ENCODE data around the gene PPP1R13L.

DNA sequence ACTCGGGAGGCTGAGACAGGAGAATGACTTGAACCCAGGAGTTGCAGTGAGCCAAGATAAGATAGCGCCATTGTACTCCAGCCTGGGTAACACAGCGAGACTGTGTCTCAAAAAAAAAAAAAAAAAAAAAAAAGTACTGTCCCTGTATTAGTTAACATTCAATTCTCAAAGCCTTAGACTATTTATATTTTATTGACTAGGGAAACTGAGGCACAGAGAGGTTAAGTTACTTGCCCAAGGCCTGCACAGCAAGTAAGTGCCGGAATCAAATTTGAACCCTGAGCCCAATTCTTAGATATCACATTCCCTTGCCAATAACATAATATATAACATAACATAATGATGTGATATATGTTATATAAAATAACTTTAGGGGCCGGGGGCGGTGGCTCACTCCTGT, 65.2 kb downstream of the PPP1R13L start:
- no peak for TF ChIP-seq CTCF (IDR thresholded peaks at IDR 0.05; ENCODE audit: low read depth, low read length, missing input control)
- no peak for TF ChIP-seq EGR1 (IDR thresholded peaks at IDR 0.05; ENCODE audit: low read depth in 2 of 2)
- TF ChIP-seq TAF1 (conservative IDR thresholded peaks at IDR 0.05): no peak
- TF ChIP-seq RXRA (IDR thresholded peaks at IDR 0.05): no peak
- TF ChIP-seq RAD21 (IDR thresholded peaks at IDR 0.05): no peak
- no peak for TF ChIP-seq SP1 (IDR thresholded peaks at IDR 0.05)
- no peak for TF ChIP-seq GABPA (IDR thresholded peaks at IDR 0.05 in 1 of 2, conservative IDR thresholded peaks at IDR 0.05 in 1 of 2)
- TF ChIP-seq, protein P1, sequence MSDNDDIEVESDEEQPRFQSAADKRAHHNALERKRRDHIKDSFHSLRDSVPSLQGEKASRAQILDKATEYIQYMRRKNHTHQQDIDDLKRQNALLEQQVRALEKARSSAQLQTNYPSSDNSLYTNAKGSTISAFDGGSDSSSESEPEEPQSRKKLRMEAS (IDR thresholded peaks at IDR 0.05): no peak
- TF ChIP-seq YY1 (IDR thresholded peaks at IDR 0.05): no peak
- TF ChIP-seq, protein P2, sequence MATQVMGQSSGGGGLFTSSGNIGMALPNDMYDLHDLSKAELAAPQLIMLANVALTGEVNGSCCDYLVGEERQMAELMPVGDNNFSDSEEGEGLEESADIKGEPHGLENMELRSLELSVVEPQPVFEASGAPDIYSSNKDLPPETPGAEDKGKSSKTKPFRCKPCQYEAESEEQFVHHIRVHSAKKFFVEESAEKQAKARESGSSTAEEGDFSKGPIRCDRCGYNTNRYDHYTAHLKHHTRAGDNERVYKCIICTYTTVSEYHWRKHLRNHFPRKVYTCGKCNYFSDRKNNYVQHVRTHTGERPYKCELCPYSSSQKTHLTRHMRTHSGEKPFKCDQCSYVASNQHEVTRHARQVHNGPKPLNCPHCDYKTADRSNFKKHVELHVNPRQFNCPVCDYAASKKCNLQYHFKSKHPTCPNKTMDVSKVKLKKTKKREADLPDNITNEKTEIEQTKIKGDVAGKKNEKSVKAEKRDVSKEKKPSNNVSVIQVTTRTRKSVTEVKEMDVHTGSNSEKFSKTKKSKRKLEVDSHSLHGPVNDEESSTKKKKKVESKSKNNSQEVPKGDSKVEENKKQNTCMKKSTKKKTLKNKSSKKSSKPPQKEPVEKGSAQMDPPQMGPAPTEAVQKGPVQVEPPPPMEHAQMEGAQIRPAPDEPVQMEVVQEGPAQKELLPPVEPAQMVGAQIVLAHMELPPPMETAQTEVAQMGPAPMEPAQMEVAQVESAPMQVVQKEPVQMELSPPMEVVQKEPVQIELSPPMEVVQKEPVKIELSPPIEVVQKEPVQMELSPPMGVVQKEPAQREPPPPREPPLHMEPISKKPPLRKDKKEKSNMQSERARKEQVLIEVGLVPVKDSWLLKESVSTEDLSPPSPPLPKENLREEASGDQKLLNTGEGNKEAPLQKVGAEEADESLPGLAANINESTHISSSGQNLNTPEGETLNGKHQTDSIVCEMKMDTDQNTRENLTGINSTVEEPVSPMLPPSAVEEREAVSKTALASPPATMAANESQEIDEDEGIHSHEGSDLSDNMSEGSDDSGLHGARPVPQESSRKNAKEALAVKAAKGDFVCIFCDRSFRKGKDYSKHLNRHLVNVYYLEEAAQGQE (IDR thresholded peaks at IDR 0.05): no peak
- TF ChIP-seq JUND (IDR thresholded peaks at IDR 0.05): no peak
- no peak for TF ChIP-seq NR2F2 (IDR thresholded peaks at IDR 0.05)
- TF ChIP-seq ZBTB33 (IDR thresholded peaks at IDR 0.05): no peak
